IPS-NIHi7 (cell line): ENCODE results near the gene C9orf153.
"Not testable (repeated sequence)": the region's sequence is repeated elsewhere in the genome, so short reads cannot be mapped to it uniquely, and the experiment has no call there.

ENCODE experiments used
- DNase-seq: peaks from one replicate; pipeline ENCODE4 v3.0.0; 2012; ENCODE audit warnings: mixed read lengths; ENCODE audit errors: extremely low spot score

C9orf153 gene

DNA sequence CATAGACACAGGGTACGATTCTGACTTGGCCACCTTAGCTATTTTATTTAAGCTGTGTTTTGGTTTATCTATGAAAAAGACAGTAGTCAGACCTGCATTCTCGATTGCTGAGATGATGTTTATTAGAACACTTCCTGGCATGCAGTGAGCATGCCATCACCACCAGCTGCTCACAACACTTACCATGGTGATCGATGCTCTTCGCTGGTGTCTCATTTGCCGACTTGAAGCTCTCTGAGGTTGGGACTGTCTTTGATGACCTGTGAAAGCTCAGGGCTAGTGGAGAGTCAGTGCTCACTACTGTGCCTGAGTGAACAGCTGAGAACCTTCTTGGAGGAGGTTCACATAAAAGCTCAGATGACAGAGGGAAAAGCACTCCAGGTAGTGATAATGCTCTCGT is 4.4 kb upstream of the C9orf153 start:
- no peak for DNase-seq

DNA sequence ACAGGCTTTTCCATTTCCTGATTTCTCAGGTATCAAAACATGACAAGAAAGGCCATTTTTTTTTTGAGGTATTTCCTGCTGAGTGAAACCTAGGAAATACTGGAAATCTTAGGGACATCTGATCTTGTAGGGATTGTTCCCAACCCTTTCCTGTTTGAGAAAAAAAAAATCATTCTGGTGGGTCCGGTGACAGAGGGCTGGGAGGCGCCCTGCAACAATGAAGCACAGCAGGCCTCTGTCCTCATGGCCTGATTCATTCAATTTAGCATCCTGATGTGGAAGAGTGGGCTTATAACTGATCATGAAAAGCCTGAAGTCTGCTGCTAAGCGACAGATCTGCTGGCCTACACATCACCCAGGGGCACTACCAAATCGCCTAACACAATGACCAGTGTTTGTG is 3.0 kb upstream of the C9orf153 start:
- DNase-seq, result no peak

DNA sequence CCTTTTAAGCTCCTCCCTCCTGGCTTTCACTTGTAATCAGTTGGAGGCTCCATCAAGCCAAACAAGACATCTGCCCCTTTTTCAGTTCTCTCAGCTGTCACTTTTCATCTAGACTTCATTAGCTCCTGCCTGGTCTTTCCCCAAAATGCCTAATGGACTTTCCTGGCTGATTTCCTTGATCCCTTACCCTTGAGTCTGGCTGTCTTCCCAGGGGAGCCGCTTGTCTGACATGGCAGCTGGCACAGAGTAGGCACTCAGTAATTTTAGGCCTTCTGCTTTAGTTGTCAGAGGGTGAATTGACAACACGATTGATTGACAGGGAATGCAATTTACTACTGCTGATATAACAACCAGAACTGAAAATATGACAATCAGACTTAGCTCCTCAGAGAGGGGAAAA is 2.1 kb downstream of the C9orf153 start:
- no peak for DNase-seq

DNA sequence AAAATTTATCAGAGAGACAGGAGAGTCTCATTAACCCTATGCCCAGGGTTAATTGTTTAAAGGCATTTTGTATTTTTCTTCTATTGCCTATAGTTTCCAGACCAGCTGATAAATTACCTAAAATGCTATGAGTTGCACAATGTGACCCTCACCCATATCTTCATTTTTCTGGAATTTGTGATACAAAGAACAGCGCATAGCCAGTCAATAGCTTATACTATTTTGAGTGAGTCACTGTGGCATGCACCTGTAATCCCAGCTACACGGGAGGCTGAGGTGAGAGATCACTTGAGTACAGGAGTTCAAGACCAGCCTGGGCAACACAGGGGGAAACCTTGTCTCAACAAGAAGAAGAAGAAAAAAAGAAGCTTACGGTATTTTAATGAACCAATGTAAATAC is 2.8 kb downstream of the C9orf153 start:
- no peak for DNase-seq

DNA sequence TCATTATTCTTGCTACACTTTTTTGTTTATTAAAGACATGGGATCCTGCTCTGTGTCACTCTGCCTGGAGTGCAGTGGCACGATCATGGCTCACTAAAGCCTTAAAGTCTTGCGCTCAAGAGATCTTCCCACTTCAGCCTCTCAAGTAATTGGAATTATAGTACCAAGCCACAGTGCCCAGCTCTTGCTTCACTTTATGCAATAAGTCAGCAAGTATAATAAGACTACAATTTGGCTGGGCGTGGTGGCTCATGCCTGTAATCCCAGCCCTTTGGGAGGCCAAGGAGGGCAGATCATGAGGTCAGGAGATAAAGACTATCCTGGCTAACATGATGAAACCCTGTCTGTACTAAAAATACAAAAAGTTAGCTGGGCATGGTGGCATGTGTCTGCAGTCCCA is 5.9 kb downstream of the C9orf153 start:
- DNase-seq, result no peak

DNA sequence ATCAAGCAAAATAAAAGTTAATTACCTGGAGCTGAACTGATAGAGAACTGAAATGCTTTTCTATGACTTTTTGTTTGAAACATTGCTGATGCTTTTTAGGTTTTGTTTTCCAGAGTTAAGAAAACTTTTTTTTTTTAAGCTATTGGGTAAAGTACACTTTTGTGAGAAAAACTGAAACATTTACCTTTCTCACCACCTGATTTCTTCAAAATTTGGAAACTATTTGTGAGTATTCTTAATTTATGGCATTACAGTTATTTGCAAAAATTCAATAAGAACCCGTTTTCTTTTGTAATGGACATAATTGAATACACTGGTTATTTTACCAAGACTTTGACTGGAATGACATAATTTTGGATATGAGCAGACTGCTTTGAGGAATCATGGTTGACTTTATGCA is 6.6 kb downstream of the C9orf153 start:
- no peak for DNase-seq

DNA sequence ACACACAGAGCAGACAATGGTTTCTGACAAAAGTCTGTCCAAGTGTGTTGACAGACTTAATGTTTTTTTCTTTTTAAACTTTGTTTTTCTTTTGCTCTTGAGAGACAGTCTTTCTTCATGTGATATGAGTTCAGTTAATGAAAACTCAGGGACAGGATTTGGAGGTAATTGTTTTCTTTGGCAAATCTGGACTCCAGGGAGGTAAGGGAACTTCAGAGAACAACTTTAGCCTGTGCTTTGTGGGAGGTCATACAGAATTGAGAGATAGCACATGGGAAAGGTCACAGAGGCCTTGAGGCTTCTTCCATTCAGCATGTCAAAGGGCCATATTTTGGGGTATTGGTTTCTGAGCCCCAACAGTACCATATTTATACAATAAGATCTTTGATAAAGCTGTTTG is 9.3 kb downstream of the C9orf153 start:
- no peak for DNase-seq

GRCh38 chr9:86248746-86249145 is 10.7 kb downstream of the C9orf153 start:
- DNase-seq, result no peak

DNA sequence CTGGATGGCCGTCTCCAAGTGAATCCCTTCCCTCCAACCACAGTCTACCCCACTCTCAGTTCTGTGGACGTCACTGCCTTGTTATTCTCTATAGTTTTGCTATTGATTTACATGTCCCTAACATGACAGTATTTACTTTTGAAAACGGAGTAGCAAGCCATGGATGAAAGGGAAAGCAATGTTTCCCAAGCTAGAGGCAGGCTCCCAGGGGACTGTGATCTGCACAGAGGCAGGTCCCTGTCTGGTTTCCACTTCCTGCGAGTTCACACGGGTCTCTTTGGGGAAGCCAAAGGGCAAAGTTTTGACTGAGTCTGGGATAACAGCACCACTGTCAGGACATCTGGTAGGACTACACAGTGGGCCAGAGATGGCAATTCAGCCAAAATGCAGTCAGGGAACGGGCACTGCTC is 12.7 kb downstream of the C9orf153 start:
- DNase-seq, result peak; percentile 42

- no peak for DNase-seq
These were observed 17.4 kb downstream of the C9orf153 start for GRCh38 chr9:86242071-86242470.

DNA sequence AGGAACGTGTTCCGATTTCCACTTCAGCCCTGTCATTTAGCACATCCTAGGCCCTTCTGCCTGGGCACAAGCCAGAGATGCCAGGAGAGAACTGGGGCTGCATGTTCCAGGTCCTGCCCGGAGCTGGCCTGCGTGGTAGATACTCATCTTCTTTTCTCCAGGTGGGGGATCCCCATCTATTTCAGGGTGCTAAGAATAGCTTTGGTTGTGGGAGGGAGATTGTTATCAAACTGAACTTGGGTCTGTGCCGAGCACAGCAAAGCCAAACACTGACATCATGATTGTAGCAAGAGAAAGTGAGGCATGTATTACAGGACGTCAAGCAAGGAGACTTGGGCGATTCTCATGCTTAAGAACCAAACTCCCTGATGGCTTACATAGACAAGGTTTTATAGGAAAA is 18.2 kb downstream of the C9orf153 start:
- no peak for DNase-seq

- no peak for DNase-seq
These were observed 20.3 kb downstream of the C9orf153 start for GRCh38 chr9:86238861-86239770.

- DNase-seq, result no peak
These were observed 28.6 kb downstream of the C9orf153 start for GRCh38 chr9:86230858-86231257.

- no peak for DNase-seq
These were observed 36.8 kb downstream of the C9orf153 start for GRCh38 chr9:86222667-86223066.

GRCh38 chr9:86219606-86220005 is 39.9 kb downstream of the C9orf153 start:
- no peak for DNase-seq

DNA sequence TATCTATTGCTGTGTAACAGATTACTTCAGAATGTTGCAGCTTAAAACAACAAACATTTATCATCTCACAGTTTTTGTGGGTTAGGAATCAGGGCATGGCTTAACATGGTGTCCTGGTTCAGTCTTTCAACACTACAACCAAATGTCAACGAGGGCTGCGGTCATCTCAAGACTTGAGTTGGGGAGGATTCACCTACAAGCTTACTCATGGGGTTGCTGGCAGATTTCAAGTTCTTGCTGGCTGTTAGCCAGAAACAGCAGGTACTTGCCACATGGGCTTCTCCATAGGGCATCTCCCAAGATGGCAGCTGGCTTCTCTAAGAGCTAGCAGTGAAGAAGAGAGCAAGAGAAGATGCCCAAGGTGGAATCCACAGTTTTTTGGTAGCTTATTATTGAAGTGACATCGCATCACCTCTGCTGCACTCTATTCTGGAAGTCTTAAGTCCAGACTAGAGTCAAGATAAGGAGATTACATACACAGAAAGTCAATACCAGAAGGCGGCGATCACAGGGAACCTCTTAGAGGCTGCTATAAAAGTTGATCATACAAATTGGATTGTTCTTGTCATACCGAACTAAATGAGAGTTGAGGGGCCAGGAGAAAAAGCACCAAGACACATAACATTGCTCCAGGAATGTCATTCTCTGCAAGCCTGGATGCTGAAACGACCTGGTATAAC is 42.2 kb downstream of the C9orf153 start:
- no peak for DNase-seq

GRCh38 chr9:86207193-86207592 is 52.3 kb downstream of the C9orf153 start:
- DNase-seq, result no peak

- peak; percentile 79 for DNase-seq
These were observed 57.0 kb downstream of the C9orf153 start for GRCh38 chr9:86202338-86202882.

GRCh38 chr9:86201474-86202337 is 57.8 kb downstream of the C9orf153 start:
- no peak for DNase-seq

GRCh38 chr9:86200599-86201162 is 58.8 kb downstream of the C9orf153 start:
- no peak for DNase-seq

GRCh38 chr9:86193088-86193487 is 66.4 kb downstream of the C9orf153 start:
- no peak for DNase-seq

DNA sequence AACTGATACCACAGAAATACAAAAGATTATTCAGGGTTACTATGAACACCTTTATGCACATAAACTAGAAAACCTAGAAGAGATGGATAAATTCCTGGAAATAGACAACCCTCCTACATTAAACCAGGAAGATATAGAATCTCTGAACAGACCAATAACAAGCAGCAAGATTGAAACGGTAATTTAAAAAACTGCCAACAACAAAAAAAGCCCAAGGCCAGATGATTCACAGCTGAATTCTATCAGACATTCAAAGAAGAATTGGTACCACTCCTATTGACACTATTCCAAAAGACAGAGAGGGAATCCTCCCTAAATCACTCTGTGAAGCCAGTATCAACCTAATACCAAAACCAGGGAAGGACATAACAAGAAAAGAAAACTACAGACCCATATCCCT is 68.8 kb downstream of the C9orf153 start:
- DNase-seq, result not testable (repeated sequence)
